ENCODE measurements around the gene RPIA.

DNA sequence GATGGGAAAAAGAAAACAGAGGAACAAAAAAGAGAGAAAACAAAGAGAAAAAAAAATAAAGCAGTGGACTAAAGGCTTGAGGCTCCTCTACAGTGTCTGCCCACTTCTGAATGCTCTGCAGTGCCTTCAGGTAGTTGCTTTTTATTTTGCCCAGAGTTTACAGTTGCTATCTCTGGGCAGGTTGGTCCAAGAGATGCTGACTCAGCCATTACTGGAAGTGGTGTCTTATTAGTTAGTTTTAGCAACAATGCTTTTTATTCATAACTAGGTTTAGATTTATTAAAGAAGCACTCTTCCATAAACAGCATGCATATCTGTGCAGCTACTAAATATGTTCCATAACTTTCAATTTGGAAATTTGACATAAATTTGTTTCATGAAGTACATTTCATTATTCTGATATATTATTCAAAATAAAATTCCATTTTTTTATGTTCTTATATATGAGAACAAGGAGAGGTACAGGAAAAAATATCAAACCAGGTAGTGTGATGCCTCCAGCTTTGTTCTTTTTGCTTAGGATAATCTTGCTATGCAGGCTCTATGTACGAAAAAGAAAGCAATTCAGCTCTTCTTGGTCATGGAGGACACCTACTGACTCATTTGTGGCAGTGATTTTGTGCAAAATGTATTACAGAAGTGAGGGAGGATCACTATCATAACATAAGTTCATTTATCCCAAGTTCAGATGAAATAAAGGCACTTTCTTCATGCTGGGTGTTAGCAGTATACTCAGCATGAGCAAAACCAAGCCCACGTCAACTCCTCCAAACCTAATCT, 69.5 kb downstream of the RPIA start:
- TF ChIP-seq, protein P1, sequence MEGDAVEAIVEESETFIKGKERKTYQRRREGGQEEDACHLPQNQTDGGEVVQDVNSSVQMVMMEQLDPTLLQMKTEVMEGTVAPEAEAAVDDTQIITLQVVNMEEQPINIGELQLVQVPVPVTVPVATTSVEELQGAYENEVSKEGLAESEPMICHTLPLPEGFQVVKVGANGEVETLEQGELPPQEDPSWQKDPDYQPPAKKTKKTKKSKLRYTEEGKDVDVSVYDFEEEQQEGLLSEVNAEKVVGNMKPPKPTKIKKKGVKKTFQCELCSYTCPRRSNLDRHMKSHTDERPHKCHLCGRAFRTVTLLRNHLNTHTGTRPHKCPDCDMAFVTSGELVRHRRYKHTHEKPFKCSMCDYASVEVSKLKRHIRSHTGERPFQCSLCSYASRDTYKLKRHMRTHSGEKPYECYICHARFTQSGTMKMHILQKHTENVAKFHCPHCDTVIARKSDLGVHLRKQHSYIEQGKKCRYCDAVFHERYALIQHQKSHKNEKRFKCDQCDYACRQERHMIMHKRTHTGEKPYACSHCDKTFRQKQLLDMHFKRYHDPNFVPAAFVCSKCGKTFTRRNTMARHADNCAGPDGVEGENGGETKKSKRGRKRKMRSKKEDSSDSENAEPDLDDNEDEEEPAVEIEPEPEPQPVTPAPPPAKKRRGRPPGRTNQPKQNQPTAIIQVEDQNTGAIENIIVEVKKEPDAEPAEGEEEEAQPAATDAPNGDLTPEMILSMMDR (IDR thresholded peaks at IDR 0.05 in 4 of 5, conservative IDR thresholded peaks at IDR 0.05 in 1 of 5), result no peak
- no peak for TF ChIP-seq POLR2A (IDR thresholded peaks at IDR 0.05)
